HepG2 (cell line): ENCODE measurements around the gene WDR20. TPM values are rescaled to one million over a fixed set of nuclear protein-coding genes. Genes with fewer than 3 reads are reported as not detected.

ENCODE experiments used
- ATAC-seq: fragments of 200-7000 bp; cut with Tn5 transposase; 3 replicates; pipeline ENCODE4 v1.9.1; 2020; ENCODE audit warnings: mild to moderate bottlenecking, moderate library complexity
- BruUV-seq: library from RNA; stranded (reverse); fragments of 400-500 nt; replicated peaks from 2 replicates; lab custom pipeline; 2021; lab: Mats Ljungman, UMichigan
- CTCF ChIA-PET: fragments of 300-600 bp; formaldehyde crosslinking; extraction: SDS; loops from one replicate; lab custom pipeline; 2021; ENCODE audit warnings: low total read pairs, inconsistent platforms, low intra/inter-chr PET ratio; lab: Yijun Ruan, JAX
- POLR2A ChIA-PET: fragments of 350-600 bp; sonication (Branson Sonifier 250); formaldehyde crosslinking; loops from one replicate; lab custom pipeline; 2020; ENCODE audit warnings: antibody characterized with exemption, inconsistent platforms; lab: Yijun Ruan, JAX
- DNase-seq: peaks from one replicate; pipeline ENCODE4 v3.0.0-alpha.2; 2015; ENCODE audit warnings: low spot score
- FAIRE-seq: peaks from 3 replicates; lab custom pipeline; 2011; peaks lifted over from hg19 to GRCh38; lab: Jason Lieb, UNC
- H2AFZ ChIP-seq: one replicate; pipeline ENCODE4 v1.6.1; 2011; ENCODE audit warnings: low read length, inconsistent platforms
- H3K27ac ChIP-seq: fragments of 300-600 bp; 3 replicates; pipeline ENCODE4 v1.8.0; 2011; ENCODE audit warnings: mixed run types, mild to moderate bottlenecking, mixed read lengths, low read length, inconsistent platforms; ENCODE audit not compliant: insufficient read depth; ENCODE audit errors: extremely low read length
- H3K27me3 ChIP-seq, 2 experiments: fragments of 200-600 bp in 1 of 2; 2 replicates in 1 of 2; 3 replicates in 1 of 2; pipeline versions ENCODE4 v1.6.0 to v1.8.0; 2011; ENCODE audit warnings: low read length in 2 of 2, mild to moderate bottlenecking in 2 of 2, moderate library complexity in 2 of 2, inconsistent platforms in 1 of 2; ENCODE audit not compliant: insufficient read depth in 2 of 2, control insufficient read depth in 1 of 2
- H3K36me3 ChIP-seq, 2 experiments: fragments of 200-600 bp in 1 of 2; replicated peaks in 1 of 2; 2 replicates in 1 of 2; 3 replicates in 1 of 2; pipeline versions ENCODE4 v1.5.1 to v1.8.0; 2011; ENCODE audit warnings: low read length in 2 of 2, inconsistent platforms in 1 of 2; ENCODE audit not compliant: insufficient read depth in 2 of 2, control insufficient read depth in 1 of 2
- H3K4me1 ChIP-seq: 2 replicates; pipeline ENCODE4 v1.5.1; 2012; ENCODE audit warnings: low read length, inconsistent platforms; ENCODE audit not compliant: insufficient read depth
- H3K4me2 ChIP-seq: 2 replicates; pipeline ENCODE4 v1.6.0; 2011; ENCODE audit warnings: low read depth, low read length, inconsistent platforms
- H3K4me3 ChIP-seq, 3 experiments: fragments of 200-600 bp in 1 of 3; sonication (generic), shearing (Covaris generic) in 1 of 3; replicated peaks in 1 of 3; 2 replicates each; pipeline ENCODE4 v1.5.1; 2011 to 2016; ENCODE audit warnings: low read length in 3 of 3, inconsistent platforms in 2 of 3, low read depth in 2 of 3, mild to moderate bottlenecking in 2 of 3, control low read depth in 1 of 3, mixed read lengths in 1 of 3; ENCODE audit not compliant: insufficient read depth in 1 of 3
- H3K79me2 ChIP-seq: one replicate; pipeline ENCODE4 v1.6.1; 2011; ENCODE audit warnings: low read length, inconsistent platforms; ENCODE audit not compliant: insufficient read depth
- H3K9ac ChIP-seq: 2 replicates; pipeline ENCODE4 v1.6.0; 2011; ENCODE audit warnings: mild to moderate bottlenecking, low read depth, low read length, inconsistent platforms; ENCODE audit not compliant: insufficient read depth
- H3K9me3 ChIP-seq: 2 replicates; pipeline ENCODE4 v1.5.1; 2012; ENCODE audit warnings: mild to moderate bottlenecking, low read length
- H4K20me1 ChIP-seq: 2 replicates; pipeline ENCODE4 v1.6.0; 2011; ENCODE audit warnings: inconsistent platforms, mild to moderate bottlenecking, low read length, moderate library complexity; ENCODE audit not compliant: insufficient read depth
- BHLHE40 ChIP-seq: IDR thresholded peaks from 2 replicates; pipeline ENCODE4 v1.6.1; 2011; ENCODE audit warnings: low read length, improper control_type of control experiment
- ZNF263 ChIP-seq: sonication (generic); formaldehyde crosslinking; IDR thresholded peaks from 2 replicates; pipeline ENCODE4 v1.4.0; 2020; ENCODE audit warnings: missing genetic modification reagents
- ZSCAN31 ChIP-seq: sonication (generic); formaldehyde crosslinking; IDR thresholded peaks from 2 replicates; pipeline ENCODE4 v1.5.0; 2020; ENCODE audit warnings: low read depth, mild to moderate bottlenecking, missing genetic modification reagents
- WGBS: methylation state at CpG from one replicate; pipeline ENCODE4 v1.1.6; 2017; ENCODE audit warnings: low lambda C conversion rate; 5-methylcytosine and 5-hydroxymethylcytosine counted together
- in situ Hi-C: cut with HindIII; loops from 2 replicates; pipeline ENCODE4 v1.10.0; 2017; ENCODE audit warnings: low pct_unique_long_range_greater_than_20kb; ENCODE audit not compliant: extremely low pct_ligation_motif_present
- intact Hi-C: fragments of 100-400 bp; cut with micrococcal nuclease; formaldehyde crosslinking; loops from one replicate; pipeline ENCODE4 v1.10.0; 2022; ENCODE audit not compliant: unreplicated experiment
- polyA plus RNA-seq, 8 experiments: library from polyadenylated mRNA; depleted of rRNA in 3 of 8; stranded (reverse) in 7 of 8; unstranded in 1 of 8; fragments of >200 nt; fragmentation: Illumina TruSeq in 4 of 8; extraction: Trizol in 4 of 8; gene quantifications; 2 replicates each; pipeline versions ENCODE4 v1.2.1 to v1.2.3, GENCODE V29; 2011 to 2016; ENCODE audit warnings: low read depth in 4 of 8, missing spikeins in 1 of 8, mixed read lengths in 1 of 8; ENCODE audit not compliant: insufficient read depth in 1 of 8
- total RNA-seq, 5 experiments: library from RNA; depleted of rRNA; stranded (reverse); fragments of >200 nt; fragmentation: Illumina TruSeq; extraction: Trizol; gene quantifications; 2 replicates each; pipeline ENCODE4 v1.2.3, GENCODE V29; 2016; ENCODE audit warnings: low read depth in 1 of 5
- TF ChIP-seq, protein P1 (sequence below): sonication (generic); formaldehyde crosslinking; IDR thresholded peaks from 2 replicates; pipeline ENCODE4 v1.4.0; 2020; ENCODE audit warnings: missing genetic modification reagents
- TF ChIP-seq, protein P2 (sequence below): sonication (generic); formaldehyde crosslinking; IDR thresholded peaks from 2 replicates; pipeline ENCODE4 v1.8.0; 2022; ENCODE audit warnings: mild to moderate bottlenecking, missing genetic modification reagents, moderate library complexity
- TF ChIP-seq, protein P3 (sequence below): fragments of 450-650 bp; IDR thresholded peaks from 2 replicates; pipeline ENCODE4 v1.6.1; 2016

The WDR20 gene
- total and polyA plus RNA-seq, 2 of the 13 experiments (the other 11 are each of a cell fraction or from before 2014, with no cell fraction given) = 10.4 to 23.2 TPM

DNA sequence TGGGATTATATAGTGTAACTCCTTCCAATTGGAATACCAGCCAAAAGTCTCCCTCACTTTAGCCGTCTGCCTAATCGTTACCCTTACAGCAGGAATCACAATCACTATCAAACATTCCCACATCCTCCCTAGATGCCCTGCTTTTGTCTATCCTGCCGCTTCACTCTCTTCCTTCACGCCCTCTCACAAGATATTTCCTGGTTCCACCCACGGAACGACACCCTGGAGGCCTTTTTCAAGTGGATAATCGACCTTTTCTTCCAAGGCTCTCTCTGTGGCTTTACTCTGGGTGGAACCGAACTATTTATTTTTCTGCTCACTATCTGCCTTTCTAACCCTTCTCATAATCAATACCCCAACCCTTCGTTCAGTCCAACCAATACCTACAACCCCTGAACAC lies 106.4 kb downstream of the WDR20 start:
- no peak overlapping the region for H3K4me3 ChIP-seq
- no peaks in the 10 kb centered on the region for H4K20me1 ChIP-seq
- H3K9me3 ChIP-seq = no peaks in the 10 kb centered on the region
- CTCF ChIA-PET = no interaction called here
- intact Hi-C loops (no loop called here), in situ Hi-C loops (no loop called here)
- POLR2A ChIA-PET = no interaction called here
- H3K9ac ChIP-seq = no peak overlapping the region
- H3K36me3 ChIP-seq = no peaks in the 10 kb centered on the region
- TF ChIP-seq, protein P1, sequence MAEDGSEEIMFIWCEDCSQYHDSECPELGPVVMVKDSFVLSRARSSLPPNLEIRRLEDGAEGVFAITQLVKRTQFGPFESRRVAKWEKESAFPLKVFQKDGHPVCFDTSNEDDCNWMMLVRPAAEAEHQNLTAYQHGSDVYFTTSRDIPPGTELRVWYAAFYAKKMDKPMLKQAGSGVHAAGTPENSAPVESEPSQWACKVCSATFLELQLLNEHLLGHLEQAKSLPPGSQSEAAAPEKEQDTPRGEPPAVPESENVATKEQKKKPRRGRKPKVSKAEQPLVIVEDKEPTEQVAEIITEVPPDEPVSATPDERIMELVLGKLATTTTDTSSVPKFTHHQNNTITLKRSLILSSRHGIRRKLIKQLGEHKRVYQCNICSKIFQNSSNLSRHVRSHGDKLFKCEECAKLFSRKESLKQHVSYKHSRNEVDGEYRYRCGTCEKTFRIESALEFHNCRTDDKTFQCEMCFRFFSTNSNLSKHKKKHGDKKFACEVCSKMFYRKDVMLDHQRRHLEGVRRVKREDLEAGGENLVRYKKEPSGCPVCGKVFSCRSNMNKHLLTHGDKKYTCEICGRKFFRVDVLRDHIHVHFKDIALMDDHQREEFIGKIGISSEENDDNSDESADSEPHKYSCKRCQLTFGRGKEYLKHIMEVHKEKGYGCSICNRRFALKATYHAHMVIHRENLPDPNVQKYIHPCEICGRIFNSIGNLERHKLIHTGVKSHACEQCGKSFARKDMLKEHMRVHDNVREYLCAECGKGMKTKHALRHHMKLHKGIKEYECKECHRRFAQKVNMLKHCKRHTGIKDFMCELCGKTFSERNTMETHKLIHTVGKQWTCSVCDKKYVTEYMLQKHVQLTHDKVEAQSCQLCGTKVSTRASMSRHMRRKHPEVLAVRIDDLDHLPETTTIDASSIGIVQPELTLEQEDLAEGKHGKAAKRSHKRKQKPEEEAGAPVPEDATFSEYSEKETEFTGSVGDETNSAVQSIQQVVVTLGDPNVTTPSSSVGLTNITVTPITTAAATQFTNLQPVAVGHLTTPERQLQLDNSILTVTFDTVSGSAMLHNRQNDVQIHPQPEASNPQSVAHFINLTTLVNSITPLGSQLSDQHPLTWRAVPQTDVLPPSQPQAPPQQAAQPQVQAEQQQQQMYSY (CRISPR knock-in tag) = no peak
- TF ChIP-seq, protein P2, sequence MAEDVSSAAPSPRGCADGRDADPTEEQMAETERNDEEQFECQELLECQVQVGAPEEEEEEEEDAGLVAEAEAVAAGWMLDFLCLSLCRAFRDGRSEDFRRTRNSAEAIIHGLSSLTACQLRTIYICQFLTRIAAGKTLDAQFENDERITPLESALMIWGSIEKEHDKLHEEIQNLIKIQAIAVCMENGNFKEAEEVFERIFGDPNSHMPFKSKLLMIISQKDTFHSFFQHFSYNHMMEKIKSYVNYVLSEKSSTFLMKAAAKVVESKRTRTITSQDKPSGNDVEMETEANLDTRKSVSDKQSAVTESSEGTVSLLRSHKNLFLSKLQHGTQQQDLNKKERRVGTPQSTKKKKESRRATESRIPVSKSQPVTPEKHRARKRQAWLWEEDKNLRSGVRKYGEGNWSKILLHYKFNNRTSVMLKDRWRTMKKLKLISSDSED (CRISPR knock-in tag) = no peak
- TF ChIP-seq, protein P3, sequence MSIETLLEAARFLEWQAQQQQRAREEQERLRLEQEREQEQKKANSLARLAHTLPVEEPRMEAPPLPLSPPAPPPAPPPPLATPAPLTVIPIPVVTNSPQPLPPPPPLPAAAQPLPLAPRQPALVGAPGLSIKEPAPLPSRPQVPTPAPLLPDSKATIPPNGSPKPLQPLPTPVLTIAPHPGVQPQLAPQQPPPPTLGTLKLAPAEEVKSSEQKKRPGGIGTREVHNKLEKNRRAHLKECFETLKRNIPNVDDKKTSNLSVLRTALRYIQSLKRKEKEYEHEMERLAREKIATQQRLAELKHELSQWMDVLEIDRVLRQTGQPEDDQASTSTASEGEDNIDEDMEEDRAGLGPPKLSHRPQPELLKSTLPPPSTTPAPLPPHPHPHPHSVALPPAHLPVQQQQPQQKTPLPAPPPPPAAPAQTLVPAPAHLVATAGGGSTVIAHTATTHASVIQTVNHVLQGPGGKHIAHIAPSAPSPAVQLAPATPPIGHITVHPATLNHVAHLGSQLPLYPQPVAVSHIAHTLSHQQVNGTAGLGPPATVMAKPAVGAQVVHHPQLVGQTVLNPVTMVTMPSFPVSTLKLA = no peak
- TF ChIP-seq BHLHE40 (no peak), ZSCAN31 (CRISPR knock-in tag) (no peak), ZNF263 (CRISPR knock-in tag) (no peak)
- TF ChIP-seq, all 625 proteins: peak for 0
- DNase-seq (no peak), FAIRE-seq (no peak), ATAC-seq (no peak)
- H3K27me3 ChIP-seq = no peaks in the 10 kb centered on the region
- peaks cover 8% of the 10 kb centered on the region for H3K4me1 ChIP-seq
- no peak overlapping the region for H3K4me2 ChIP-seq
- H2AFZ ChIP-seq = no peak overlapping the region
- WGBS = 74% methylated on average over 9 of the region's 9 CpGs
- H3K79me2 ChIP-seq = no peaks in the 10 kb centered on the region
- no TSS peak for BruUV-seq
- H3K27ac ChIP-seq = no peak overlapping the region
